Stimulated activated CD4-positive, alpha-beta T cell treated with anti-CD3 and anti-CD28 coated beads, TNF-alpha, amount 100 ng/mL, for 24 hours (primary cell): ENCODE data around the gene C13orf46.

Experiments used
- DNase-seq, 3 experiments: peaks; one replicate each; pipeline ENCODE4 v3.0.0-alpha.2; 2020; ENCODE audit warnings: low read depth in 3 of 3

C13orf46 gene

GRCh38 chr13:113939129-113939943 is 34.5 kb downstream of the C13orf46 start:
- no peak for DNase-seq

DNA sequence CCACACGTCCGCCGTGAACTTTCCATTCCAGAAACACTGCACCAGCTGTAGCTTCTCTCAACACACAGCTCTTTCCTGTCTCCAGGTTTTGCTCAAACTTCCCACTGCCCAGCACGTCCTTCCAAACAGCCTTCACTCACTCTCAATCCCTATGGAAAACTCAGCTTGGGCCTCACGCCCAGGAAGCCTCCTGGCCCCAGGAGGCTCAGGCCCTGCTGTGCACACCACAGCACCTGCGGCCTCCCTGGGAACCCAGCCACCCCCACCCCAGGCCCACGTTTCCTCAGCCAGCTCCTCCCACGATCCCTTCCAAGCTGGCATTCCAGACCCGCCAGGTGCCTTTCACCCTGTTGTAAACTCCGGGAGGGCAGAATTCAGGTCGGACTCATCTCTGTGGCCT is 35.2 kb downstream of the C13orf46 start:
- DNase-seq, result no peak

DNA sequence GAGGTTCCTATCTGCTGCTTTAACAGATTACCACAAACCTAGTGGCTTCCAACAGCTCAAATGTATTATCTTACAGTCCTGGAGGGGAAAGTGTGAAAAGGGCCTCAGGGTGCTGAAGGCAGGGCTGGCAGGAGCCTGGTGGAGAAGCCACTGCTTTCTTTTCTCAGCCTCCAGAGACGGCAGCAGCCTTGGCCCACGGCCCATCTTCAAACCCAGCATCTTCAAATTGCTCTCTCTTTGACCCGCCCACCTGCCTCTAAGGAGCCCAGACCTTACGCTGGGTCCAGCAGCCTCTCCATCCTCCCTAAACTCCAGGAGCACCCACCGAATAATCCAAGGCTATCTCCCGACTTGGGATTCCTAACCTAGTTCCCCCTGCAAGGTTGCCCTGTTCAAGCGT is 35.6 kb downstream of the C13orf46 start:
- no peak for DNase-seq

DNA sequence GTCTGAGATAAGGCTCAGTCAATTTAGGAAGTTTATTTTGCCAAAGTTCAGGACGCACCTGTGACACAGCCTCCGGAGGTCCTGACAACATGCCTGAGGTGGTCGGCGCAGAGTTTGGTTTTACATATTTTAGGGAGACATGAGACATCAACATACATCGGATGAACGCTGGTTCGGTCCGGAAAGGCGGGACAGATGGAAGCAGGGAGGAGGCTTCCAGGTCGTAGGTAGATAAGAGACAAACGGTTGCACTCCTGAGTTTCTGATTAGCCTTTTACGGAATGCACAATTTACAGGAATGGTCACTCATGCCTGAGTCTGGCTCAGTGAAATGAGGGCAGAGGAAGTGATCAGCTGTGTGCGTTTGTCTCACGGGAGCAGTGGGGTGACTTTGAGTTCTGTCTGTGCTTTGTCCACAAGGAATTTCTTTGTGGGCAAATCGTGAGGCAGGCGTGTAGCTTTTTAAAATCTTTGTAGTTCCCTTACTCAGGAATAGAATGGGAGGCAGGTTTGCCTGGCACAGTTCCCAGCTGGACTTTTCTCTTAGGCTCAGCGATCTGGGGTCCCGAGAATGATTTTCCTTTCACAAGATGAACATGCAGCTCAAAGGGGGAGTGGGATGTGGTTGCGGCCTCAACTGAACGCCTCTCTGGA is 36.2 kb downstream of the C13orf46 start:
- no peak for DNase-seq

- no peak for DNase-seq
Measured at GRCh38 chr13:113937073-113937472, 36.8 kb downstream of the C13orf46 start.

- no peak for DNase-seq
Measured at GRCh38 chr13:113936166-113936965, 37.5 kb downstream of the C13orf46 start.

DNA sequence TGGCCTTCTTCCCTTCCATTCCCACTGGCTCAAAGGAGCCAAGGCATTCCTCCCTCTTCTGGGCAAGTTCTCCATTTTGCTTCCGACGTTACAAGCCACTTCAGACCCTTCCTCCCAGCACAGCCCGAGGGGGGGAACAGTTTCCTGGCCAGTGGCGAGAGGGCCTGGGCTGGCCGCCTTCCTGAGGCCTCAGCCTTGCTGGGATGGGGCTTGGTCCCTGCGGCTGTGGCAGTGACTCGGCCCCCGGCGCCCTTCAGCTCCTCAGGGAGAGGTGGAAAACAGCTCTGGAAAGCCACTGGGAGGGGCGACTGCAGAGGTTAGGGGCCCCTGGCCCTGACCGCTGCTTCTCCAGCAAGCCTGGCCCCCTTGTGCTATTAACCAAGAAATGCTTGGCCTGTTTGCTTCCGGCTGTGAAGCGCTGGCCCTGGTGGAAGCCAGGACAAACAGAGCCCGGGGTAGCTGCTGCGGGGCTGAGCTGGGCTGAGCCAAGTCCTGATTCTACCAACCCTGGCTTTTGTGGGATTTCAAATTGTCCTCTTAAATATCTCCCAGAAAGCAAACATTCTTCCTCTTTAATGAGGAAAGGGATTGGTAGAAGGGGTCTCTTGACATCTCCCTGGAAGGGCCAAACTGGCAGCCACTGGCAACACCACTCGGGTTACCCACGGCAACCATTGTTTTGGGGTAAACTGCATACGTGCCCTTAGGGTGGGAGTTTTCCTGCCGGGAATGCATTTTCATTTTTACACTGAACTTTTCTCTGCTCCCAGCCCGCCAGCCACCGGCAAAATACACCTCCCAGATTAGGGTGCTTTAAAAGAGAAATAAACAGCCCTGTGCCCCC is 38.7 kb downstream of the C13orf46 start:
- DNase-seq, result no peak

- no peak for DNase-seq
Measured at GRCh38 chr13:113934576-113934975, 39.3 kb downstream of the C13orf46 start.

- no peak for DNase-seq
Measured at GRCh38 chr13:113933901-113934300, 40.0 kb downstream of the C13orf46 start.

- DNase-seq, result no peak
Measured at GRCh38 chr13:113931841-113932459, 41.9 kb downstream of the C13orf46 start.

DNA sequence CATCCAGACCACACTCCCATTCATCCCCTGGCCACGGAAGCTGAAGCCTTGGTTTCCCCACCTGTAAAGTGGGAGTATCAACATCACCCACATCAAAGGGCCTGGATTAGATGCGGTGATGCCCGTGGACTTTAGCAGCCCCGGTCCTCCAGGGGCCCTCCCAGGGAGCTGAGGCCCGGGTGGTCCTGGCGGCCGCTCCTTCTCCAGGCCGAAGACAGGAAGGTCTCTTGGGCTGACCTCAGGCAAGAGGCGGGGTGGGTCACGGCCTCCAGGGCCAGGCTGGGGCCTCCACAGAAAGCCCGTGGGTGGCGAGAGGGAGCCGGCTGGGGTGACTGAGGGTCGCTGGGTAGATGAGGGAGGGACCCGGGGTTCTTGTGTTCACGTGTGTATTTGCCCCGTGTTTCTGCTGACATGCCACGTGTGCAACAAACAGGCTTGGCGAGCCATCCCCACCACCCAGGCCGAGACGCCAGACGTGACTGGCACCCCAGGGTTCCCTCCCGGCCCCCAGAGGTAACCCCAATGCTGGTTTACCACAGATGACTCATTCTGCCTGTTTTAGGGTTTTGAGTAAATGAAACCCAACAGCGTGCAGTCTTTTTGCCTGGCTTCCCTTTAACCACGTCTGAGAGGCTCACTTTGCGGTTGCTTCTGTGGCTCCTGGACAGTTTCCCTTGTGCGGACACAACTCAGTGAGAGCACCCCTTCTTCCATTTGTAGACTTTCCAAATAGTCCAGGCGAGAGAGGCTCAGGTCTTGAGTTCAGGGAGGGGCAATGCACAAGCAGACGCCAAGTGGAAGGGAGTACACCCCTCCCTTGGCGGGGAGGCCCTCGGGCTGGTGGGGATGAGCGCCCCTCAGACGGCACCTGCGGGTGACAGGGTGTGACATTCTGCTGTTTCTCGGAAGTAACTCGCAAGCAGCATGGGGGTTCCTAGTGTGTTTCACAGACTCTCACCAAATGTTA is 42.9 kb downstream of the C13orf46 start:
- peak in 2 of 3 experiments; percentile 19 to 24 for DNase-seq

DNA sequence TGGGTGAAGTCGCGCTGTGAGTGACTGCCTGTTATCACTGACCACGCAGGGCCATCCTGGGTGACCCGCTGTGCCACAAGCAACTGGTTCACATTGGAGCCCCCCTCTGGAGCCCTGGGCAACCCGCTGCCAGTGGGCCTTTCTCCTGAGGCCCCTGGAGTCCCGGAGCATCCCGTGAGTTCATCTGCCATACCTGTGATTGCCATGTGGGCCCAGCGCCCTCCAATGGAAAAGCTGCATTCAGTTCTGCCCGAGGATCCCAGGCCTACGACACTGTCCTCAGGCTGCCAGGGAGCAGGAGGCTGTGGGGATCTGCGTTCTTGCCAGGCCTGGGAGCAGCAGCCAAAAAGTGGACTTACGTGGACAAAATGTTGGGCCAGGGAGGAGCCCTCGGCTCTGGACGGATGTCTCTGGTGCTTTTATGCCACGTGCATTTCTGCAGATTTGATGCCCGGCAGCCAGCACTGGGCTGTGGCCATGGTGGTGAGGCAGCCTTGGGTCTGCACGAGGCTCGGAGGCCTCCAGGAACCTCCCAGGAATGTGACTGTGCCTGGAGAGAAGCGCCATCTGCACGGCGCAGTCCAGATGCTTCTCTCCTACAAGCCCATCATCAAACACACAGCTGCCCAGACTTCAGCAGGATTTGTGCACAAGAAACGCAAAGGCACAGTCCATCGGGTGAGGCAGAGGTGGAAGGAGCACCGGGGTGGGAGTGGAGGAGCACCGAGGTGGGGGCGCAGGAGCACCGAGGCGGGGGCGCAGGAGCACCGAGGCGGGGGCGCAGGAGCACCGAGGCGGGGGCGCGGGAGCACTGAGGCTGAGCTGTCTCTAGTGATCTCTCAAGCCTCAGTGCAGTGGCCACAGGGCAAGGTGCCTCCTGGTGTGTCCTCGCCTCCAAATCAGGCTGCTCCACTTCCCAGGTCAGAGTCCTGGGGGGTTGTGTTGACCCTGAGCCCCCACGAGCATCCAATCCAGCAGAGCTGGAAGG is 44.0 kb downstream of the C13orf46 start:
- no peak for DNase-seq

DNA sequence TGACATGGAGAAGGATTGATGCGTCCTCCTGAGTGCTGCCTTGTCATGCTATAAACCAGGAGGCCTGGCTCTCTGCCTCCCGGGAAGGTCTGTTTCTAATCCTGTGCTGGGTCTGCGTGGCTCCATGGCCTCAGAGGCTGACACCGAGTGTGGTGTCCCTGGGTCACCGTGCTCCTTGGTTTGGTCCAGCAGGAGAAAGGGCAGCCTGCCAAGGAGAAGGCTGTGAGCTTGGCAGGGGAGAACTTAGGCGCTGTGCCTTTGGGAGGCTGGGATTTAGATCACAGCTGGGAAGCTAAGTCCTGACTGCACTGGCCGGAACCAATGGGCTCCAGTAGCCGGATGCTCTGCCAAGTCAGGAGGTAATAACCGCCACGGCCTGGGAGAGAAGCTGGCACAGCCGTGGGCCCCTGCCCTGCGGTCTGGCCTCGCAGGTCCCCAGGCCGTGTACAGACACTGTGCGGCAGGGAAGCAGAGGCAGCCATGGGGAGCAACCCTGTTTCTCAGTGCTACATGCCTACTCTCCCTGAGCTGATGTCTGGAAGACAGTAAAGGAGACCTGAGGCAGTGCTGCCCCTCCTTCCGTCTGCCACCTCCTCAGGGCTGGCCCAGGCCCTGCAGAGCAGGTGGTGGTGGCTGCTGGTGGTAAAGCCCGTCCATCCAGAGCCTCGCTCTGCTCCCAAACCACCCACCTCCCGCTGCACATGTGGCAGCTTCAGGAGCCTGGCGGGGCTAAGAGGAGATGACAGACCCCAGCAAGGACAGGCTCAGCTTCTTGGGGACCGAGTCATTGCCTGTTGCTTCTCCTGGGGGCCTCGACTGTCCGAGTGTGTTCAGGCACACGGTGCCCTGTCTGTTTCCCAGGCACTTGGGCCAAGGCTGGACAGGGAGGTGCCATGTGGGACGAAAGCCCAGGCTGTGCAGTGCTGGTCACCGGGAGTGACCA is 44.9 kb downstream of the C13orf46 start:
- no peak for DNase-seq

- no peak for DNase-seq
Measured at GRCh38 chr13:113927661-113928581, 46.0 kb downstream of the C13orf46 start.

- DNase-seq, result no peak
Measured at GRCh38 chr13:113926951-113927660, 46.8 kb downstream of the C13orf46 start.

DNA sequence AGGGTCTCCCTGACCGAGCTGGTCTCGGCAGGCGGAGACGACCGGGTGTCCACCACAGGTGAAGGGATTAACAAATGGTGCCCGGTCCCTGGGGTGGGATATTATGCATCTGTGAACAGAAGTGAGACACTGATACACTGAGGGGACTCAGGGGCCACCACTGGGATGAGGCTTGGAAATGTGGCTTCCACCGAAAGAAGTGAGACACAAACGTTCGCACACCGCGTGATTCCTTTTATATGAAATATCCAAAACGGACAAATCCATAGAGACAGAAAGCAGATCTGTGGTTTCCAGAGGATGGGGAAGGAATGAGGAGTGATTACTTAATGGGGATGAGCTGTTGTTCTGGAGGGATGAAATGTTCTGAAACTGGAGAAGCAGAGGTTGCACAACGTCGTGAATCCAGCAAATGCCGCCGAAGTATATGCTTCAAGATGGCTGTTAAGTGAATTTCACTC is 47.5 kb downstream of the C13orf46 start:
- DNase-seq, result no peak
